Heart left ventricle (tissue), 16 donors: ENCODE results near the gene JAK2. TPM values are rescaled to one million over a fixed set of nuclear protein-coding genes. Genes with fewer than 3 reads are reported as not detected.
"Not testable (repeated sequence)": the region's sequence is repeated elsewhere in the genome, so short reads cannot be mapped to it uniquely, and the experiment has no call there.

ENCODE experiments used
- ATAC-seq, 4 donors: fragments of 200-7000 bp; cut with Tn5 transposase; one replicate each; pipeline ENCODE4 v1.9.1; 2020 to 2022; ENCODE audit warnings: moderate library complexity in 4 of 4, mild to moderate bottlenecking in 3 of 4, moderate number of reproducible peaks in 1 of 4
- DNase-seq, 5 donors: peaks; one replicate each; pipeline ENCODE4 v3.0.0-alpha.2; 2020
- H3K27ac ChIP-seq, 12 donors: fragments of 200-600 bp; sonication (generic) in 4 of 12; one replicate each; pipeline versions ENCODE4 v1.5.0 to v1.8.0; 2016 to 2022; ENCODE audit warnings: mild to moderate bottlenecking in 2 of 12
- H3K27me3 ChIP-seq, 9 donors: fragments of 200-600 bp; sonication (generic) in 2 of 9; one replicate each; pipeline versions ENCODE4 v1.5.1 to v1.8.0; 2016 to 2022; ENCODE audit warnings: mild to moderate bottlenecking in 3 of 9
- H3K36me3 ChIP-seq, 9 donors: fragments of 200-600 bp; sonication (generic) in 2 of 9; one replicate each; pipeline versions ENCODE4 v1.5.0 to v1.8.0; 2018 to 2022; ENCODE audit warnings: mild to moderate bottlenecking in 2 of 9
- H3K4me1 ChIP-seq, 12 donors: fragments of 200-600 bp; sonication (generic) in 4 of 12; one replicate each; pipeline versions ENCODE4 v1.5.0 to v1.8.0; 2016 to 2022; ENCODE audit warnings: mild to moderate bottlenecking in 3 of 12
- H3K4me3 ChIP-seq, 12 donors: fragments of 200-600 bp; sonication (generic) in 4 of 12; one replicate each; pipeline versions ENCODE4 v1.5.0 to v1.8.0; 2017 to 2022; ENCODE audit warnings: mild to moderate bottlenecking in 9 of 12, moderate library complexity in 4 of 12
- H3K9me3 ChIP-seq, 12 donors: fragments of 200-600 bp; sonication (generic) in 4 of 12; one replicate each; pipeline versions ENCODE4 v1.5.0 to v1.8.0; 2016 to 2022; ENCODE audit warnings: mild to moderate bottlenecking in 1 of 12
- POLR2A ChIP-seq, 2 donors: fragments of 450-650 bp; IDR thresholded peaks; one replicate each; pipeline ENCODE4 v1.6.1; 2017; ENCODE audit warnings: antibody characterized with exemption in 2 of 2, mild to moderate bottlenecking in 2 of 2, moderate library complexity in 2 of 2
- WGBS, 4 donors: extraction: QIAGEN DNeasy Blood & Tissue Kit in 2 of 4; methylation state at CpG; one replicate each; pipeline versions ENCODE4 v1.1.5 to v1.1.7; 2013 to 2018; 5-methylcytosine and 5-hydroxymethylcytosine counted together
- intact Hi-C, 10 donors: fragments of 100-400 bp; cut with DNase I; formaldehyde crosslinking; loops; one replicate each; pipeline versions ENCODE4 v1.11.1 to v1.14.2; 2022
- polyA plus RNA-seq, 2 donors: library from polyadenylated mRNA; stranded (reverse); fragments of 200-250 nt; gene quantifications; one replicate each; pipeline ENCODE4 v1.2.3, GENCODE V29; 2013
- total RNA-seq, 9 donors: library from RNA; depleted of rRNA in 2 of 9; stranded (reverse); fragments of >200 nt in 2 of 9; fragmentation: NEBNext Ultra II Directional in 3 of 9; extraction: Animal tissue kit (Norgen Biotek cat#: 25700) in 3 of 9; gene quantifications; one replicate each; pipeline versions ENCODE4 v1.1.0 to v1.2.4, GENCODE V29; 2016 to 2023
- TF ChIP-seq, protein P1 (sequence below), 12 donors: fragments of 200-600 bp; sonication (generic) in 4 of 12; IDR thresholded peaks; one replicate each; pipeline versions ENCODE4 v1.5.0 to v1.8.0; 2018 to 2022; ENCODE audit warnings: antibody characterized with exemption in 12 of 12, mild to moderate bottlenecking in 5 of 12
- donor health status: ischemic (EF 13 %, LVEDD 7.1; RV severe dilation, severe dysfunction).
- donor health status: healthy with polysubstance abuse.
- donor health status: DM: no; HTN: yes; CAD: no.
- donor health status: DM: no; HTN: no; CAD: no.
- donor health status: ischemic (EF 25% LVEDD 6.9; RV normal size, moderate dysfunction).
- donor health status: ischemic (EF 25% LVEDD 5.7; RV mildly dilated, moderate dysfunction).
- donor health status: healthy.
- donor health status: DM: yes; HTN: yes; CAD: no.
- donor health status: ischemic (EF 35%, LVEDD 5.7; RV mildly dilated, moderate dysfunction).
- donor health status: nonischemic (EF 11% LVEDD 7.7; RV severe dilation, severe dysfunction).
- donor health status: DM: yes; HTN: yes; CAD: no.
- donor health status: PGD.
- donor health status: ischemic (EF 29% LVEDD 5.4; RV normal size, mild dysfunction).
- donor health status: nonischemic (EF 23%, LVEDD 6.1; RV moderate dilation, normal function).

Gene JAK2
- total and polyA plus RNA-seq, 11 donors = 4.3 to 62.9 (median 27.9) TPM

DNA sequence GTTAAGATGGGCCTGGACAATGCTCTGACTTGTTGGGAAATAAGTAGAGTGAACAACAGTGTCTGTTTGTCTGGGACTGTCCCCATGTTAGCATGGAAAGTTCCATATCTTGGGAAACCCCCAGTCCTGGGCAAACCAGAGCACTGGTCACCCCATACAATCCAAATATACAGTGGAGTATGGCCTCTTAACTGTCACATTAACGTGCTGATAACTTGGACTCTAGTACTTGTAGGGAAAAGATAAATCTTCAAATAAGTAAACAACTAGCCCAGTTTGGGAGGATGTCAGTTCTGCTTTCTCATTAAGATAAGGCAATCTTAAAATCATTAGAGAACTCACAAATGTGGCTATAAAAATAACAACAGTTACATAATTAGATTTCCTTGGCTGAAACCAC is 47.6 kb upstream of the JAK2 start:
- Histone ChIP-seq H3K4me3 (no peak overlapping the region), H3K36me3 (no peaks in the 10 kb centered on the region), H3K27ac (peak overlapping the region in 2 of 12 donors; percentile 30 to 91), H3K9me3 (no peaks in the 10 kb centered on the region), H3K4me1 (peaks cover 0 to 86% (median 18%) of the 10 kb centered on the region in 12 donors), H3K27me3 (no peaks in the 10 kb centered on the region)
- DNase-seq (no peak), ATAC-seq (no peak)
- 4 to 26% (median 14%) methylated on average over 1 of the region's 1 CpG for WGBS, 4 donors
- no peak for TF ChIP-seq POLR2A (IDR thresholded peaks at IDR 0.05)
- TF ChIP-seq, protein P1, sequence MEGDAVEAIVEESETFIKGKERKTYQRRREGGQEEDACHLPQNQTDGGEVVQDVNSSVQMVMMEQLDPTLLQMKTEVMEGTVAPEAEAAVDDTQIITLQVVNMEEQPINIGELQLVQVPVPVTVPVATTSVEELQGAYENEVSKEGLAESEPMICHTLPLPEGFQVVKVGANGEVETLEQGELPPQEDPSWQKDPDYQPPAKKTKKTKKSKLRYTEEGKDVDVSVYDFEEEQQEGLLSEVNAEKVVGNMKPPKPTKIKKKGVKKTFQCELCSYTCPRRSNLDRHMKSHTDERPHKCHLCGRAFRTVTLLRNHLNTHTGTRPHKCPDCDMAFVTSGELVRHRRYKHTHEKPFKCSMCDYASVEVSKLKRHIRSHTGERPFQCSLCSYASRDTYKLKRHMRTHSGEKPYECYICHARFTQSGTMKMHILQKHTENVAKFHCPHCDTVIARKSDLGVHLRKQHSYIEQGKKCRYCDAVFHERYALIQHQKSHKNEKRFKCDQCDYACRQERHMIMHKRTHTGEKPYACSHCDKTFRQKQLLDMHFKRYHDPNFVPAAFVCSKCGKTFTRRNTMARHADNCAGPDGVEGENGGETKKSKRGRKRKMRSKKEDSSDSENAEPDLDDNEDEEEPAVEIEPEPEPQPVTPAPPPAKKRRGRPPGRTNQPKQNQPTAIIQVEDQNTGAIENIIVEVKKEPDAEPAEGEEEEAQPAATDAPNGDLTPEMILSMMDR (IDR thresholded peaks at IDR 0.05) = no peak
- intact Hi-C loops = loop anchor here in 4 of 10 donors (5.0 to 10.0 kb wide), 3 partner anchors 45 to 50 kb away; partner anchors contain the start of gene JAK2 (in 3 of the 4)

GRCh38 chr9:4938496-4938895 is 46.6 kb upstream of the JAK2 start:
- WGBS, 4 donors = 70 to 81% (median 75%) methylated on average over 1 of the region's 1 CpG
- ATAC-seq (no peak), DNase-seq (no peak)
- Histone ChIP-seq H3K4me3 (no peak overlapping the region), H3K27me3 (no peaks in the 10 kb centered on the region), H3K9me3 (no peaks in the 10 kb centered on the region), H3K36me3 (no peaks in the 10 kb centered on the region), H3K4me1 (peaks cover 0 to 87% (median 21%) of the 10 kb centered on the region in 12 donors), H3K27ac (peak overlapping the region in 1 of 12 donors; percentile 91)
- TF ChIP-seq, protein P1 (IDR thresholded peaks at IDR 0.05) = no peak
- TF ChIP-seq POLR2A (IDR thresholded peaks at IDR 0.05) = no peak
- intact Hi-C loops = loop anchor here in 4 of 10 donors (5.0 to 10.0 kb wide), 3 partner anchors 44 to 49 kb away; partner anchors contain the start of gene JAK2 (in 3 of the 4)

GRCh38 chr9:4939118-4939561 is 45.9 kb upstream of the JAK2 start:
- ATAC-seq (peak in 3 of 4 donors; percentile 48 to 77 (median 61)), DNase-seq (no peak)
- peak overlapping the region in 1 of 12 donors; percentile 91 for H3K27ac ChIP-seq
- intact Hi-C loops = loop anchor here in 4 of 10 donors (5.0 to 10.0 kb wide), 3 partner anchors 43 to 48 kb away; partner anchors contain the start of gene JAK2 (in 3 of the 4)
- no peaks in the 10 kb centered on the region for H3K36me3 ChIP-seq
- H3K4me3 ChIP-seq = no peak overlapping the region
- WGBS, 4 donors = 62 to 69% (median 63%) methylated on average over 1 of the region's 1 CpG
- peaks cover 0 to 88% (median 21%) of the 10 kb centered on the region in 12 donors for H3K4me1 ChIP-seq
- no peak for TF ChIP-seq POLR2A (IDR thresholded peaks at IDR 0.05)
- TF ChIP-seq, protein P1 (IDR thresholded peaks at IDR 0.05) = no peak
- no peaks in the 10 kb centered on the region for H3K9me3 ChIP-seq
- no peaks in the 10 kb centered on the region for H3K27me3 ChIP-seq

DNA sequence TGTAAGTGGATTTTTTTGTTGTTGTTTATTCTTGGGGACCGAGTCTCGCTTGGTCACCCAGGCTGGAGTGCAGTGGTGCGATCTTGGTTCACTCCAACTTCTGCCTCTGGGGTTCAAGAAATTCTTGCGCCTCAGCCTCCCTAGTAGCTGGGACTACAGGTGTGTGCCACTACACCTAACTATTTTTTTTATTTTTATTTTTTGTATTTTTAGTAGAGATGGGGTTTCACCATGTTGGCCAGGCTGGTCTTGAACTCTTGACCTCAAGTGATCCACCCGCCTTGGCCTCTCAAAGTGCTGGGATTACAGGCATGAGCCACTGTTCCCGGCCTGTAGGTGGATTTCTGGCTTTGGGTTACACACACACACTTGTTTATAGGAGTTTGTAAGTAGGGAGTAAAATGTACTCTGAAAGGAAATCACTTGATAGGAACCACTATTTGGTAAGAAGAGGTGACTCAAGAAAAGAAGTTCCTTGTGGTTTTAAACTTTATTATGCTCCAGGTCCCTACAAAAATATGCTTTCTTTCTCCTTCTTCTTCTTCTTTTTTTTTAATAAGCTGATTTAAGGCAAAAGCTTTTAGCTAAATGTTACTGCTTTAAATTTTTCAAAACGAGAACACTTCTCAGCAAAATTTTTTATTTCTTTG is 42.9 kb upstream of the JAK2 start:
- peak in 1 of 4 donors; percentile 31 for ATAC-seq
- DNase-seq, H3K9me3 ChIP-seq, H3K27me3 ChIP-seq, H3K4me3 ChIP-seq, H3K36me3 ChIP-seq: not testable (repeated sequence)
- peaks cover 0 to 67% (median 11%) of the 10 kb centered on the region in 12 donors for H3K4me1 ChIP-seq
- peak overlapping the region in 1 of 12 donors; percentile 65 for H3K27ac ChIP-seq
- WGBS, 4 donors = 79 to 84% (median 82%) methylated on average over 7 of the region's 7 CpGs
- intact Hi-C loops = loop anchor here in 1 of 10 donors (5.0 kb wide), 1 partner anchor 40 kb away; no protein-coding TSS in a partner anchor
